Activated naive CD8-positive, alpha-beta T cell treated with anti-CD3 and anti-CD28 coated beads for 36 hours (primary cell): ENCODE measurements around the gene PCNX2. TPM values are rescaled to one million over a fixed set of nuclear protein-coding genes. Genes with fewer than 3 reads are reported as not detected.

ENCODE experiments used
- DNase-seq: peaks from one replicate; pipeline ENCODE4 v3.0.0; 2021
- H3K27ac Mint-ChIP-seq: one replicate; pipeline ENCODE4 v1.8.0; 2022; ENCODE audit warnings: mild to moderate bottlenecking, moderate library complexity, mixed read lengths
- H3K27me3 Mint-ChIP-seq: one replicate; pipeline ENCODE4 v1.8.0; 2022; ENCODE audit warnings: mild to moderate bottlenecking, mixed read lengths
- H3K36me3 Mint-ChIP-seq: one replicate; pipeline ENCODE4 v1.8.0; 2021; ENCODE audit warnings: mild to moderate bottlenecking, mixed read lengths
- H3K4me1 Mint-ChIP-seq: one replicate; pipeline ENCODE4 v1.8.0; 2021; ENCODE audit warnings: mixed read lengths
- H3K4me3 Mint-ChIP-seq: one replicate; pipeline ENCODE4 v1.8.0; 2022; ENCODE audit warnings: mild to moderate bottlenecking, moderate library complexity, mixed read lengths
- H3K9me3 Mint-ChIP-seq: one replicate; pipeline ENCODE4 v1.8.0; 2022; ENCODE audit warnings: mixed read lengths
- total RNA-seq, 2 experiments: library from RNA; stranded (reverse); gene quantifications; one replicate each; pipeline ENCODE4 v1.2.3, GENCODE V29; 2021

Gene PCNX2
- total RNA-seq, 2 experiments from 2014 or later = 10.6 to 12.5 TPM

- no peak overlapping the region for H3K4me3 Mint-ChIP-seq
- no peak overlapping the region for H3K27ac Mint-ChIP-seq
- H3K27me3 Mint-ChIP-seq = no peaks in the 10 kb centered on the region
- no peaks in the 10 kb centered on the region for H3K9me3 Mint-ChIP-seq
- no peak for DNase-seq
- H3K36me3 Mint-ChIP-seq = peaks cover 11% of the 10 kb centered on the region
- no peaks in the 10 kb centered on the region for H3K4me1 Mint-ChIP-seq
These were observed 62.0 kb downstream of the PCNX2 start for GRCh38 chr1:233233508-233234040.

DNA sequence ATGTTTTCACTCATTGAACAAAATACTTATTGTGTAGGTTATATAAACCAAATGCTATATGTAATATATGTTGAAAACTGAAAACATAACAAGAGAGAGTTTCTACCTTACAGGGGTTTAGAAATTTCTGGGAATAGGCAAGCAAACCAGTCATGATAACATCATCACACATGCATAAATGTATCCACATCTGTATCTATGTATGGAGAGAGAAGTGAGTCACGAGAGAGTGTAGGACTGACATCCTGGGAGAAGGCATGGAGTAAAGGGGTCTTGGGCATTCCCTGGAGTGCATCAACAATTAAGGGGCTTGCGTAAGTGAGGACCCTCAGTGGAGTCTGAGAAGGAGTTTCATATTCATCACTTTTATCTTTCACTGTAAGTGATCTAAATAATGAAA is 65.5 kb downstream of the PCNX2 start:
- no peaks in the 10 kb centered on the region for H3K27me3 Mint-ChIP-seq
- H3K9me3 Mint-ChIP-seq = no peaks in the 10 kb centered on the region
- H3K4me1 Mint-ChIP-seq = no peaks in the 10 kb centered on the region
- no peak overlapping the region for H3K27ac Mint-ChIP-seq
- no peak overlapping the region for H3K4me3 Mint-ChIP-seq
- H3K36me3 Mint-ChIP-seq = peaks cover 11% of the 10 kb centered on the region
- DNase-seq = no peak

- H3K36me3 Mint-ChIP-seq = peaks cover 11% of the 10 kb centered on the region
- no peak overlapping the region for H3K27ac Mint-ChIP-seq
- H3K9me3 Mint-ChIP-seq = no peaks in the 10 kb centered on the region
- no peak overlapping the region for H3K4me3 Mint-ChIP-seq
- H3K27me3 Mint-ChIP-seq = no peaks in the 10 kb centered on the region
- H3K4me1 Mint-ChIP-seq = no peaks in the 10 kb centered on the region
- no peak for DNase-seq
These were observed 66.2 kb downstream of the PCNX2 start for GRCh38 chr1:233229288-233229687.

- peaks cover 7% of the 10 kb centered on the region for H3K36me3 Mint-ChIP-seq
- no peaks in the 10 kb centered on the region for H3K27me3 Mint-ChIP-seq
- no peak overlapping the region for H3K27ac Mint-ChIP-seq
- H3K4me3 Mint-ChIP-seq = no peak overlapping the region
- H3K9me3 Mint-ChIP-seq = no peaks in the 10 kb centered on the region
- no peaks in the 10 kb centered on the region for H3K4me1 Mint-ChIP-seq
- no peak for DNase-seq
These were observed 67.5 kb downstream of the PCNX2 start for GRCh38 chr1:233227930-233228465.

- Mint-ChIP-seq H3K36me3 (peaks cover 21% of the 10 kb centered on the region), H3K4me1 (no peaks in the 10 kb centered on the region), H3K9me3 (no peaks in the 10 kb centered on the region), H3K4me3 (no peak overlapping the region), H3K27me3 (no peaks in the 10 kb centered on the region), H3K27ac (no peak overlapping the region)
- no peak for DNase-seq
These were observed 71.2 kb downstream of the PCNX2 start for GRCh38 chr1:233224311-233224710.

DNA sequence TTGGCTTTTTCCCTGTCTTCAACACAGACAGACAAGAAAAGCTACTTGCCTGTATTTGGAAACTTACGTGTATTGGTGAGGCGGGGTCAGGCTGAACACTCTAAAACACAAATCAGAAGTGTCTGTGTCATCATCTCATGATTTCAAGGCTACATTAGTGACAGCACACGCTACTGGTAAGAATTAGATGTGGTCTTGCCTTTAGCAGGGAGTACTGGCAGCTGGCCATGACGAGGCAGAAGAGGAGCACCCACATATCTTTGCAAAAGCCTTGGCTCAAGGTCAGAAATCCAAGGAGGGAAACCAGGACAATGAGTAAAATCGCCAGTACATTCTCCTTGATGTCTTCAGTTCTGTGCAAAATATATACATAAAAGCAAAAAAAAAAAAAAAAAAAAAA is 77.7 kb downstream of the PCNX2 start:
- no peaks in the 10 kb centered on the region for H3K27me3 Mint-ChIP-seq
- no peak for DNase-seq
- no peaks in the 10 kb centered on the region for H3K4me1 Mint-ChIP-seq
- no peak overlapping the region for H3K4me3 Mint-ChIP-seq
- H3K27ac Mint-ChIP-seq = no peak overlapping the region
- peaks cover 30% of the 10 kb centered on the region for H3K36me3 Mint-ChIP-seq
- H3K9me3 Mint-ChIP-seq = no peaks in the 10 kb centered on the region

DNA sequence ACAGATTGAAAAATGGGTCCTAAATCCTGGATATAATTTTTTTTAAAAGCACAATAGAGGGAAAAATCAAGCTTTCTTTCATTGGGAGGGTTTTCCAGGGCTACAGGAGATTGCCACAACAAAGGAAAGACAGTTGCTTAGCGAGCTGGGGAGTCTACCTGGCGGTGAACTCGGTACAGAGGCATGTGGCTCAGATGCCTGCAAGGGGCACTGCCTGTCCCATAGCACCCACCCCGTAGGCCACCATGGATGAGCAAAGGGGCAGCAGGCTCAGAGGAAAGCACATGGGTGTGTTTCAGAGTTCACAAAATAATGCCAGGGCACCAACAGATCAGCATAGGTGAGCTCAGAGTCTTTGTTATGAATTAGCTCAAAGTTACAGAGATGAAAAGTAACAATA is 79.5 kb downstream of the PCNX2 start:
- no peaks in the 10 kb centered on the region for H3K27me3 Mint-ChIP-seq
- DNase-seq = no peak
- no peaks in the 10 kb centered on the region for H3K9me3 Mint-ChIP-seq
- H3K36me3 Mint-ChIP-seq = peaks cover 38% of the 10 kb centered on the region
- H3K4me1 Mint-ChIP-seq = no peaks in the 10 kb centered on the region
- no peak overlapping the region for H3K4me3 Mint-ChIP-seq
- H3K27ac Mint-ChIP-seq = no peak overlapping the region

GRCh38 chr1:233215135-233215760 is 80.3 kb downstream of the PCNX2 start:
- Mint-ChIP-seq H3K27me3 (no peaks in the 10 kb centered on the region), H3K27ac (no peak overlapping the region), H3K4me1 (no peaks in the 10 kb centered on the region), H3K4me3 (no peak overlapping the region), H3K36me3 (peaks cover 35% of the 10 kb centered on the region), H3K9me3 (no peaks in the 10 kb centered on the region)
- no peak for DNase-seq

DNA sequence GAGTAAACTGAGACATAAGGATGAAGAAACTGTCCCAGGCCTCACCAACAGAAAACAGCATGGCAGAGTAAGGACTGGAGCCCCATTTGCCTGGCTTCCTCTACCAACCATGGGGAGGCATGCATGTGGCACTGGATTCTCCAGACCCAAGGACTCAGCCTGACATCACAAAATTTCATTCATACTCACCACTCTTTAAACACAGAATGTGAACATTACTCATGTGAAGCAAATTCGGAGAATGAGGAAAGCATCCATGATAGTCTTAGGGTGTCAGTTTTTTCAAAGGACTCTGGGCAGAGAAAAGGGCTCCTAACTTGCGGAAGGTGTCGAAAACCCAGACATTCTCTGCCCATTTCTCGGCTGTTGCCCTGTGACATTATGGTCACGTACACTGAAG is 83.9 kb downstream of the PCNX2 start:
- Mint-ChIP-seq H3K27ac (no peak overlapping the region), H3K36me3 (peaks cover 36% of the 10 kb centered on the region), H3K4me3 (no peak overlapping the region), H3K9me3 (no peaks in the 10 kb centered on the region), H3K4me1 (no peaks in the 10 kb centered on the region), H3K27me3 (no peaks in the 10 kb centered on the region)
- no peak for DNase-seq

DNA sequence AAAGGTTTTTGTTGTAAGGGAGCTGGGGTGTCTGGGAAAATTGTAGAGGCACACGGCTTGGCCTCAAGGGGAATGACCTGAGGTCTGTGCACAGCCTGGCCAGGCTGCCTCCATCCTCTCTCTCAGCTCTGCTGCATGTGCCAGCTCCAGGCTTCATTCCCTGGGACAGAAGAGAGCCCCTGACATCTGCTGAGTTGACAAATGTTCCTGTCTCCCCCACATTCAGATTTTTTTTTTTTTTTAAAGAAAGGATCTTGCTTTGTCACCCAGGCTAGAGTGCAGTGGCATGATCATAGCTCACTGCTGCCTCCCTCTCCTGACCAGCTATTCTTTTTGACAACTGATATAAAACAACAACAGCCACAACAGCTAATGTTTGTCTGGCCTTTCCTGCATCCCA is 84.4 kb downstream of the PCNX2 start:
- H3K27ac Mint-ChIP-seq = no peak overlapping the region
- H3K27me3 Mint-ChIP-seq = no peaks in the 10 kb centered on the region
- DNase-seq = no peak
- no peak overlapping the region for H3K4me3 Mint-ChIP-seq
- H3K36me3 Mint-ChIP-seq = peaks cover 40% of the 10 kb centered on the region
- no peaks in the 10 kb centered on the region for H3K4me1 Mint-ChIP-seq
- H3K9me3 Mint-ChIP-seq = no peaks in the 10 kb centered on the region

GRCh38 chr1:233209481-233209880 is 86.0 kb downstream of the PCNX2 start:
- Mint-ChIP-seq H3K9me3 (no peaks in the 10 kb centered on the region), H3K4me3 (no peak overlapping the region), H3K36me3 (peaks cover 41% of the 10 kb centered on the region), H3K4me1 (no peaks in the 10 kb centered on the region), H3K27me3 (no peaks in the 10 kb centered on the region), H3K27ac (no peak overlapping the region)
- no peak for DNase-seq

- no peaks in the 10 kb centered on the region for H3K4me1 Mint-ChIP-seq
- H3K9me3 Mint-ChIP-seq = no peaks in the 10 kb centered on the region
- H3K4me3 Mint-ChIP-seq = no peak overlapping the region
- H3K27ac Mint-ChIP-seq = no peak overlapping the region
- no peak for DNase-seq
- H3K36me3 Mint-ChIP-seq = peaks cover 37% of the 10 kb centered on the region
- H3K27me3 Mint-ChIP-seq = no peaks in the 10 kb centered on the region
These were observed 86.8 kb downstream of the PCNX2 start for GRCh38 chr1:233208687-233209086.

DNA sequence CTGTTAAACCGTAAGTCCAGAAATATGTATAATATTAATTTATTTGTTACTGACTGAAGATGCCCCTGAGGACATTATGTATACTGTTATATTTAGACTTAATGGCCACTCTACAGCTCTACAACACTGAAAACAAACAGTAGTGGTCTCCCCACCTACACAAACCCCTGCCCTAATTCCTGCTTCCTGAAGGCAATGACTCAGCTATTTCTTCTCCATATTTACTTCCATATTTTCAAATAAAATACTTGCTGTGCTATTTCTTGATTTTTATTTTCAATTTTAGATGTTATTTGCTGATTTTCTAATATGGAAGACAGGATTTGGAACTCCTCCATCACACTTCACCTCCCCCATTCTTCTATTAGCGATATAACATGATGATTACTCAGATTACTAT is 97.6 kb downstream of the PCNX2 start:
- DNase-seq = no peak
- H3K4me1 Mint-ChIP-seq = no peaks in the 10 kb centered on the region
- peaks cover 17% of the 10 kb centered on the region for H3K9me3 Mint-ChIP-seq
- H3K27me3 Mint-ChIP-seq = no peaks in the 10 kb centered on the region
- H3K36me3 Mint-ChIP-seq = peaks cover 69% of the 10 kb centered on the region
- H3K4me3 Mint-ChIP-seq = no peak overlapping the region
- H3K27ac Mint-ChIP-seq = no peak overlapping the region

DNA sequence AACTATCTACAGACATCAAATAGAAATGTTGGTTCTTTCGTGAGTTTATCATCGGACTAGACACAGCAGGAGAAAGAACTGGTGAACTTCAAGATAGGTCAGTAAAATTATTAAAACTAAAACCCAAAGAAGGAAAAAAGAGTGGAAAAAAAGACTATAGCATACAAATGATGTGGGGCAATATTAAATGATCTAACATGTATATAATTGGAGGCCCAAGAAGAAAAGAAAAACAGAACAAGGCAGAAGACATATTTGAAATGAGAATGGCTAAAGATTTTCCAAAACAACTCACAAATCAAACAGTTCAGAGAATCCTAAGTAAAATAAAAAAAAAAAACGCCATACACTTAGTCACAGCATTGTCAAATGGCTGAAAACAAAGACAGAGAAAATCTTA is 101.8 kb downstream of the PCNX2 start:
- Mint-ChIP-seq H3K9me3 (peaks cover 17% of the 10 kb centered on the region), H3K36me3 (peaks cover 54% of the 10 kb centered on the region), H3K27ac (no peak overlapping the region)

DNA sequence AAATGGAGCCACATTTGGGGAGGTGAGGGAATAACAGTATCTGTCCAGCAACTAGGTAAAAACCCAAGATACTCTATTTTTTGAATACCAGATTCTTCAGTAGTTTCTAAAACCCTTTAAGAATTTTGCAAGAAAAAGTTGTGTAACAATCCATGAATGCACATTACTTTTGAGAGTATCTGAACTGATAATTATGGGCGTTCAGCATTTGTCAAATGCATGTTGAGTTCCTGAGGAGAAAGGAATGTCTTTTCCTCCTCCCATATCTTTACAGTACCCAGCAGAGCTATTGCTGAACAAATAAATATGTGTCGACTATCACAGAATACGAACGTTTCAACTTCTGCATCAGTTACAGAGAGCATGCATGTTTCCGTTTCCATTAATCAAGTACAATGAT is 104.5 kb downstream of the PCNX2 start:
- H3K27ac Mint-ChIP-seq = no peak overlapping the region
- H3K36me3 Mint-ChIP-seq = peaks cover 41% of the 10 kb centered on the region

More for the DNA sequence above, 101.8 kb downstream of the PCNX2 start:
- DNase-seq = no peak
- no peaks in the 10 kb centered on the region for H3K27me3 Mint-ChIP-seq
- no peak overlapping the region for H3K4me3 Mint-ChIP-seq
- no peaks in the 10 kb centered on the region for H3K4me1 Mint-ChIP-seq

GRCh38 chr1:233189526-233189925 is 106.0 kb downstream of the PCNX2 start:
- no peaks in the 10 kb centered on the region for H3K4me1 Mint-ChIP-seq
- H3K27me3 Mint-ChIP-seq = no peaks in the 10 kb centered on the region
- DNase-seq = no peak
- no peak overlapping the region for H3K4me3 Mint-ChIP-seq
- H3K36me3 Mint-ChIP-seq = peaks cover 32% of the 10 kb centered on the region
- H3K27ac Mint-ChIP-seq = no peak overlapping the region
- peaks cover 9% of the 10 kb centered on the region for H3K9me3 Mint-ChIP-seq

More for the DNA sequence above, 104.5 kb downstream of the PCNX2 start:
- Mint-ChIP-seq H3K27me3 (no peaks in the 10 kb centered on the region), H3K9me3 (peaks cover 12% of the 10 kb centered on the region), H3K4me1 (no peaks in the 10 kb centered on the region), H3K4me3 (no peak overlapping the region)
- no peak for DNase-seq
